Uterus (tissue), 2 donors: ENCODE results near the gene LRRC7.

Experiments used
- POLR2A ChIP-seq, 2 donors: fragments of 450-650 bp; IDR thresholded peaks; one replicate each; pipeline ENCODE4 v1.6.1; 2016; ENCODE audit warnings: antibody characterized with exemption in 2 of 2, mild to moderate bottlenecking in 1 of 2, moderate library complexity in 1 of 2
- TF ChIP-seq, protein P1 (sequence below), 4 experiments: fragments of 200-600 bp in 2 of 4; fragments of 450-650 bp in 2 of 4; sonication (generic) in 2 of 4; IDR thresholded peaks; one replicate each; pipeline ENCODE4 v1.5.1; 2016 to 2019; ENCODE audit warnings: antibody characterized with exemption in 4 of 4, mild to moderate bottlenecking in 2 of 4, moderate library complexity in 1 of 4

GRCh38 chr1:69707103-69707502, 139.4 kb downstream of the LRRC7 start:
- TF ChIP-seq, protein P1, sequence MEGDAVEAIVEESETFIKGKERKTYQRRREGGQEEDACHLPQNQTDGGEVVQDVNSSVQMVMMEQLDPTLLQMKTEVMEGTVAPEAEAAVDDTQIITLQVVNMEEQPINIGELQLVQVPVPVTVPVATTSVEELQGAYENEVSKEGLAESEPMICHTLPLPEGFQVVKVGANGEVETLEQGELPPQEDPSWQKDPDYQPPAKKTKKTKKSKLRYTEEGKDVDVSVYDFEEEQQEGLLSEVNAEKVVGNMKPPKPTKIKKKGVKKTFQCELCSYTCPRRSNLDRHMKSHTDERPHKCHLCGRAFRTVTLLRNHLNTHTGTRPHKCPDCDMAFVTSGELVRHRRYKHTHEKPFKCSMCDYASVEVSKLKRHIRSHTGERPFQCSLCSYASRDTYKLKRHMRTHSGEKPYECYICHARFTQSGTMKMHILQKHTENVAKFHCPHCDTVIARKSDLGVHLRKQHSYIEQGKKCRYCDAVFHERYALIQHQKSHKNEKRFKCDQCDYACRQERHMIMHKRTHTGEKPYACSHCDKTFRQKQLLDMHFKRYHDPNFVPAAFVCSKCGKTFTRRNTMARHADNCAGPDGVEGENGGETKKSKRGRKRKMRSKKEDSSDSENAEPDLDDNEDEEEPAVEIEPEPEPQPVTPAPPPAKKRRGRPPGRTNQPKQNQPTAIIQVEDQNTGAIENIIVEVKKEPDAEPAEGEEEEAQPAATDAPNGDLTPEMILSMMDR (IDR thresholded peaks at IDR 0.05), result no peak
- TF ChIP-seq POLR2A (IDR thresholded peaks at IDR 0.05), result no peak
